ENCODE data around the gene ANKRD26. TPM values are rescaled to one million over a fixed set of nuclear protein-coding genes. Genes with fewer than 3 reads are reported as not detected.

ANKRD26 gene
- total and polyA plus RNA-seq, 2 of the 13 experiments (the other 11 are each of a cell fraction or from before 2014, with no cell fraction given) = 1.5 to 9.6 TPM

DNA sequence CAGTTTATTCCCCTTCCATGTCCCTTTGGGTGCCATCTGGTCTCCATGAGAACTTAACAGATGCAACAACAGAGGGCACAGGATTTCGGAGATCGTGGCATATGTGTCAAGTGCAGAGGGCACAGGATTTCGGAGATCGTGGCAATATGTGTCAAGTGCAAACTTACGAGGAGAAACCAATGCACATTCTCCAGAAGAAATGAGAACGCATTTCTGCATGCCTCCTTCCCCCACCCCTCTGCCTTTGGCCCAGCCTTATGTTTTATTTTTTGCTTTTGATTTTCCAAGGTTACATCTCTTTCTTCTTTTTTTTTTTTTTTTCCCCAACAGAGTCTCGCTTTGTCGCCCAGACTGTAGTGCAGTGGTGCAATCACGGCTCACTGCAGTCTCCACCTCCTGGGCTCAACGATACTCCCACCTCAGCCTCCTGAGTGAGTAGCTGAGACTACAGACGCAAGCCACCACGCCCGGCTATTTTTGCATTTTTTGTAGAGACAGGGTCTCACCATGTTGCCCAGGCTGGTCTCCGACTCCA is 586 bp upstream of the ANKRD26 start (continued):
- TF ChIP-seq ZNF646 (CRISPR knock-in tag; IDR thresholded peaks at IDR 0.05) = no peak
- TF ChIP-seq BORCS8-MEF2B (CRISPR knock-in tag; IDR thresholded peaks at IDR 0.05) = 0 out of 2 replicates have a peak, but pooled peaks have one; percentile 36
- TF ChIP-seq FOXJ3 (CRISPR knock-in tag; IDR thresholded peaks at IDR 0.05; ENCODE audit: borderline replicate concordance) = 0 out of 2 replicates have a peak, but pooled peaks have one; percentile 1
- peak; percentile 83 for TF ChIP-seq ZNF770 (CRISPR knock-in tag; IDR thresholded peaks at IDR 0.05)
- no peak for TF ChIP-seq U2AF2 (IDR thresholded peaks at IDR 0.05; ENCODE audit: low read depth, low read length)
- TF ChIP-seq, protein P1, sequence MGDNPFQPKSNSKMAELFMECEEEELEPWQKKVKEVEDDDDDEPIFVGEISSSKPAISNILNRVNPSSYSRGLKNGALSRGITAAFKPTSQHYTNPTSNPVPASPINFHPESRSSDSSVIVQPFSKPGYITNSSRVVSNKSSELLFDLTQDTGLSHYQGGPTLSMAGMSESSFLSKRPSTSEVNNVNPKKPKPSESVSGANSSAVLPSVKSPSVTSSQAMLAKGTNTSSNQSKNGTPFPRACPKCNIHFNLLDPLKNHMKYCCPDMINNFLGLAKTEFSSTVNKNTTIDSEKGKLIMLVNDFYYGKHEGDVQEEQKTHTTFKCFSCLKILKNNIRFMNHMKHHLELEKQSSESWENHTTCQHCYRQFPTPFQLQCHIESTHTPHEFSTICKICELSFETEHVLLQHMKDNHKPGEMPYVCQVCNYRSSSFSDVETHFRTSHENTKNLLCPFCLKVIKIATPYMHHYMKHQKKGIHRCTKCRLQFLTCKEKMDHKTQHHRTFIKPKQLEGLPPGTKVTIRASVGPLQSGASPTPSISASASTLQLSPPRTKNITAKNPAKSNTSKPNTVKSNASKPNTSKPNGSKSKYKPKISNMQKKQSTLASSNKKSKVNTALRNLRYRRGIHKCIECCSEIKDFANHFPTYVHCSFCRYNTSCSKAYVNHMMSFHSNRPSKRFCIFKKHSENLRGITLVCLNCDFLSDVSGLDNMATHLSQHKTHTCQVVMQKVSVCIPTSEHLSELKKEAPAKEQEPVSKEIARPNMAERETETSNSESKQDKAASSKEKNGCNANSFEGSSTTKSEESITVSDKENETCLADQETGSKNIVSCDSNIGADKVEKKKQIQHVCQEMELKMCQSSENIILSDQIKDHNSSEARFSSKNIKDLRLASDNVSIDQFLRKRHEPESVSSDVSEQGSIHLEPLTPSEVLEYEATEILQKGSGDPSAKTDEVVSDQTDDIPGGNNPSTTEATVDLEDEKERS (CRISPR knock-in tag; IDR thresholded peaks at IDR 0.05) = no peak
- TF ChIP-seq BRD4 (CRISPR knock-in tag; IDR thresholded peaks at IDR 0.05) = no peak
- no peak for TF ChIP-seq NRL (CRISPR knock-in tag; IDR thresholded peaks at IDR 0.05; ENCODE audit: borderline replicate concordance)
- no peak for TF ChIP-seq ZNF746 (CRISPR knock-in tag; IDR thresholded peaks at IDR 0.05)
- TF ChIP-seq TCF7L2 (IDR thresholded peaks at IDR 0.05; ENCODE audit: low read depth, low read length) = no peak
- no peak for TF ChIP-seq ZNF788 (CRISPR knock-in tag; IDR thresholded peaks at IDR 0.05; ENCODE audit: borderline replicate concordance)
- 0 out of 2 replicates have a peak, but pooled peaks have one; percentile 43 for TF ChIP-seq ZNF879 (CRISPR knock-in tag; IDR thresholded peaks at IDR 0.05)
- TF ChIP-seq ZNF12 (CRISPR knock-in tag; IDR thresholded peaks at IDR 0.05) = 0 out of 2 replicates have a peak, but pooled peaks have one; percentile 4
- TF ChIP-seq TARDBP (CRISPR knock-in tag; IDR thresholded peaks at IDR 0.05) = 0 out of 2 replicates have a peak, but pooled peaks have one; percentile 24
